BE2C (cell line): Measurements from ENCODE around the gene BCAR3.

Experiments
- DNase-seq: peaks from one replicate; pipeline ENCODE4 v3.0.0-alpha.2; 2020
- H3K27me3 ChIP-seq: fragments of 250-450 bp; sonication (Bioruptor Pico); 2 replicates; pipeline ENCODE4 v1.5.1; 2020; ENCODE audit warnings: mild to moderate bottlenecking
- H3K36me3 ChIP-seq: fragments of 250-450 bp; sonication (Bioruptor Pico); 2 replicates; pipeline ENCODE4 v1.5.1; 2020; ENCODE audit warnings: mild to moderate bottlenecking
- H3K4me1 ChIP-seq: fragments of 250-450 bp; sonication (Bioruptor Pico); 2 replicates; pipeline ENCODE4 v1.5.1; 2020
- H3K4me3 ChIP-seq: 2 replicates; pipeline ENCODE4 v1.5.1; 2011; ENCODE audit warnings: low read depth, low read length
- H3K9me3 ChIP-seq: fragments of 250-450 bp; sonication (Bioruptor Pico); 2 replicates; pipeline ENCODE4 v1.5.1; 2020
- CTCF ChIP-seq: IDR thresholded peaks from 2 replicates; pipeline ENCODE4 v1.5.1; 2012; ENCODE audit warnings: mild to moderate bottlenecking, low read depth, low read length

BCAR3 gene

GRCh38 chr1:93689521-93690223 is 8.0 kb upstream of the BCAR3 start:
- Histone ChIP-seq H3K4me1 (peaks cover 4% of the 10 kb centered on the region), H3K9me3 (no peaks in the 10 kb centered on the region), H3K27me3 (no peaks in the 10 kb centered on the region), H3K36me3 (no peaks in the 10 kb centered on the region), H3K4me3 (no peak overlapping the region)
- TF ChIP-seq CTCF, result no peak
- no peak for DNase-seq

GRCh38 chr1:93687542-93687941 is 5.9 kb upstream of the BCAR3 start:
- Histone ChIP-seq H3K4me1 (peaks cover 4% of the 10 kb centered on the region), H3K27me3 (no peaks in the 10 kb centered on the region)
- TF ChIP-seq CTCF, result no peak

GRCh38 chr1:93686504-93687250 is 5.0 kb upstream of the BCAR3 start:
- TF ChIP-seq CTCF, result no peak
- H3K27me3 ChIP-seq, result no peaks in the 10 kb centered on the region
- peaks cover 6% of the 10 kb centered on the region for H3K4me1 ChIP-seq
- H3K9me3 ChIP-seq, result no peaks in the 10 kb centered on the region
- no peak overlapping the region for H3K4me3 ChIP-seq
- no peaks in the 10 kb centered on the region for H3K36me3 ChIP-seq
- DNase-seq, result no peak

More at GRCh38 chr1:93687542-93687941, 5.9 kb upstream of the BCAR3 start:
- Histone ChIP-seq H3K4me3 (no peak overlapping the region), H3K9me3 (no peaks in the 10 kb centered on the region), H3K36me3 (no peaks in the 10 kb centered on the region)
- DNase-seq, result no peak

GRCh38 chr1:93685918-93686317 is 4.3 kb upstream of the BCAR3 start:
- no peaks in the 10 kb centered on the region for H3K9me3 ChIP-seq
- DNase-seq, result no peak
- H3K27me3 ChIP-seq, result no peaks in the 10 kb centered on the region
- TF ChIP-seq CTCF, result no peak
- no peaks in the 10 kb centered on the region for H3K36me3 ChIP-seq
- peaks cover 2% of the 10 kb centered on the region; the same call in 1 of the 2 replicates for H3K4me1 ChIP-seq
- H3K4me3 ChIP-seq, result no peak overlapping the region

GRCh38 chr1:93683234-93683633 is 1.6 kb upstream of the BCAR3 start:
- Histone ChIP-seq H3K9me3 (no peaks in the 10 kb centered on the region), H3K27me3 (no peaks in the 10 kb centered on the region), H3K36me3 (no peaks in the 10 kb centered on the region), H3K4me3 (no peak overlapping the region), H3K4me1 (peaks cover 6% of the 10 kb centered on the region; the same call in 1 of the 2 replicates)
- DNase-seq, result no peak
- TF ChIP-seq CTCF, result no peak

- Histone ChIP-seq H3K36me3 (peaks cover 8% of the 10 kb centered on the region; the same call in 1 of the 2 replicates), H3K27me3 (no peaks in the 10 kb centered on the region), H3K9me3 (no peaks in the 10 kb centered on the region), H3K4me3 (peak overlapping the region; percentile 83), H3K4me1 (peaks cover 9% of the 10 kb centered on the region; the same call in 1 of the 2 replicates)
- TF ChIP-seq CTCF, result no peak
- no peak for DNase-seq
These were observed 364 bp upstream of the BCAR3 start for GRCh38 chr1:93681989-93682412.
